DMS53 (cell line): ENCODE measurements around the gene DRD1.
"Not testable (repeated sequence)": the region's sequence is repeated elsewhere in the genome, so short reads cannot be mapped to it uniquely, and the experiment has no call there.

ENCODE experiments used
- DNase-seq: peaks from one replicate; lab custom pipeline; 2025; lab: John Stamatoyannopoulos, UW

Gene DRD1

DNA sequence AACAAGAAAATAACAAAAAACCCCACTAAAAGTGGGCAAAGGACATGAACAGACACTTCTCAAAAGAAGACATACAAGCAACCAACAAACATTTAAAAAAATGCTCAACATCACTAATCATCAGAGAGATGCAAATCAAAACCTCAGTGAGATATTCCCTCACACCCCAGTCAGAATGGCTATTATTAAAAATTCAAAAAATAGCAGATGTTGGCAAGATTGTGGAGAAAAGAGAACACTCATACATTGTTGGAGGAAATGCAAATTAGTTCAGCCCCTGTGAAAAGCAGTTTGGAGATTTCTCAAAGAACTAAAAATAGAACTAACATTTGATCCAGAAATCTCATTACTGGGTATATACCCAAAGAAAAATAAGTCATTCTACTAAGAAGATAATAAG, 19.4 kb downstream of the DRD1 start:
- DNase-seq: not testable (repeated sequence)

DNA sequence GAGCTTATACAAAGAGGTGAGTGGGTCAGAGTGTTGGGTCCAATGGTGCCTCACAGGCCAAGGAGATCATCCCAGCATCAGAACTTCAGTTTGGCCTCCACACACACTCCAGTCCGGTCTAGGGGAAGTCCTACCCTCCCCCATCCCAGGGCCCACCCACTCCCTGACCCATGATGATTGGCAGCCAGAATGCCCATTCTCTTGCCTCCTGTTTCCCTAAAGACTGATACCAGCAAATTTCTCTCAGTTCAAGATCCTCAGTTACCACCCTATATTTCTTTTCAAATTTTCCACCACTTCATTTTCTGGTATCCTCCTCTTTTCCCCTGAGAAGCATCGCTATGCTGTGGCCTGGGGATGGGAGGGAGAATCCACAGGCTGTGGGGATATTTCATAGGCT, 21.9 kb downstream of the DRD1 start:
- no peak for DNase-seq

DNA sequence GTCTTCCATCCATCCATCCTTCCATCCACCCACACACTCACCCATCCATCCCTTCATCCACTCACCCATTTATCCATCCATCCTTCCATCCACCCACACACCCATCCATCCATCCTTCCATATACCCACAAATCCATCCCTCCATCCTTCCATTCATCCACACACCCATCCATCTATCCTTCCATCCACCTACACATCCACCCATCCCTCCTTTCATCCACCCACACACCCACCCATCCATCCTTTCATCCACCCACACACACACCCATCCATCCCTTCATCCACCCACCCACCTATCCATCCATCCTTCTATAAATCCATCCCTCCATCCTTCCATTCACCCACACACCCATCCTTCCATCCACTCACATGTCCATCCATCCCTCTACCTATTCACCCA, 23.6 kb downstream of the DRD1 start:
- DNase-seq: no peak

DNA sequence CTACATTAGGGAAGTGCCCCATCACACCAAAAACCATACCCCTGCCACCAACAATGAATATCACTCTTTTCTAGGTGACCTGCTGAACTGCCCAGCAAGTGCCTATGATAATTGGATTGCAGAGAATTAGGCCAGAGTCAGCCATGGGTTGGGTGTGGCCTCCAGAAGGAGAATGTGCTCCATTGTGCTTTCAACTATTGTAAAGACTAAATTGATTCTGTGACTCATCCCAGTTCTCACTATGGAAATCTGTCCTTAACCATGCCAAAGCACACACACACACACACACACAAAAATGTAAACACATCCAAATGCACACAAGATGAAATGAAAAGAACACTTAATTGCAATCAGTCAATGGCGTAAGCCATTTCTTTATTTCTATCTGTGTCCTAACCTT, 25.7 kb downstream of the DRD1 start:
- DNase-seq: peak; percentile 78

GRCh38 chr5:175417384-175417783, 26.6 kb downstream of the DRD1 start:
- no peak for DNase-seq

GRCh38 chr5:175415303-175415702, 28.7 kb downstream of the DRD1 start:
- DNase-seq: no peak

DNA sequence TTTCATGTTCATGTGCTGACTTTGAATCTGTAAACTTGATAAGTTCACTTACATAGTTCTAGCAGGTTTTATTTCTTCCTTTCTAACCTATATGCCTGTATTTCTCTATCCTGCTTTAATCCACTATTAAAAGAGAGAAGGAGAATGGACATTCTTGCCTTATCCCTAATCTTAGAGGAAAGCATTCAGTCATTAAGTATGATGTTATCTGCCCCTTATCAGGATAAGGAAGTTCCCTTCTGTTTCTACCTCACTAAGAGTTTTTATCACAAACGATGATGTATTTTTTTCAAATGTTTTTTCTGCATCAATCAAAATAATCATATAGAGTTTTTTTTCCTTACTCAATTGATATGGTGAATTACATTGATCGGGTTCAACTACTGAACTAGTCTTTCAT, 33.1 kb downstream of the DRD1 start:
- no peak for DNase-seq

- DNase-seq: no peak
Observed at GRCh38 chr5:175406300-175406699, 37.7 kb downstream of the DRD1 start.

GRCh38 chr5:175397590-175398297, 46.2 kb downstream of the DRD1 start:
- peak; percentile 64 for DNase-seq

GRCh38 chr5:175395430-175395829, 48.6 kb downstream of the DRD1 start:
- DNase-seq: not testable (repeated sequence)

DNA sequence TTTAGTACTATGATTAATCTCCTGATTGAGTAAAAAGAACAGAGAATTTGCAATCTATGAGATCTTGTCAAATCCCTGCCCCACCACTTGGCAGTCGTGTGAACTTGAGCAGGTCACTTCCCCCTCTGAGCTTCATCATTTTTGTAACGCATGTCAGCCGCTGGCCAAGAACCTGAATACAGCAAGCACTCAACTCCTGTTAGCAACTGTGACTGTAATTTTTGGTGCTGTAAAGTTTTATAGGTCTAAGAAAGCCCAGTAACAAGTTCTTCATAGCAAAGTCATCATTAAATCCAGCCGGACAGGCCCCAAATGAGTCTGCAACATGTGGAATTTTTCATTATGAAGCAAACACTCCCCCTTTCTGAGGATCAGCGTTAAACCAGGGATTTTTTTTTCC, 49.4 kb downstream of the DRD1 start:
- DNase-seq: no peak

DNA sequence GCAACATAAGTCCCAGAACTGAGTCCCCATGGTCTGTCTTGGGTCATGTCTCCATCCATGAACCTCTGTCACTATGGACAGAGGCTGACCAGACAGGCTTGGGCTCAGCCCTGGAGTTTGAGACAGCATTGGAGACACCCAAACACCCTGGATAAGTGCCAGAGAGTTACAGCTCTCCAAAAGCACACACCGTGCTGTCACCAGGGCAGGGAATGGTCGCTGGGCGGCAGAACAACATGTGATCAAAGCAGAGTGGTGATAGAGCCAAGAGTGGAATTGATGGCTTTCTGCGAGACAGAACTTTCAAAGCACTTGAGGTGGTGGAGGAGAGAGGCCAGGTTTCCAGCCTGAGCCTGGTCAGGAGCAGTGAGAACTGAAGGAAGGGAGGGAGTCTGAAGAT, 50.1 kb downstream of the DRD1 start:
- DNase-seq: peak; percentile 16

DNA sequence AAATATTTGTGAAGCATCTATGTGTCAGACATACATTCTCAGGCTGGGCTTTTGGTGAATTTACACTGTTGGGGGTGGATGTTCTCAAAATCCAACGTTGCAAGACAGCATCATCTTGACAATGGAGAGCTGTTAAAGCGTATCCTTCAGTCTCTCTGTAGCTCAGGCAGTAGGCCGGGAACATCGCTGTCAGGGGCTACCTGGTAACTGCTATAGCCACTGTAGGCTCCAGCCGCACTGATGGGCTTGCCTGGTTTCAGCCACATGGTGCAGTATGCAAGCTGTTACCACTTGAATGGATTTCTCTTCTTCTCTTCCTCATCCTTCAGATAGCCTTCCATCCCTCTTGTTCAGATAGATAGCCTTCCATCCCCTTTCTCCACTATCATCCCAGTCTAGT, 51.7 kb downstream of the DRD1 start:
- DNase-seq: peak; percentile 24

GRCh38 chr5:175390352-175391083, 53.5 kb downstream of the DRD1 start:
- no peak for DNase-seq
